GM10266 (cell line): ENCODE data around the gene PDCD1LG2.

Experiments
- DNase-seq: peaks from one replicate; pipeline ENCODE4 v3.0.0; 2012; ENCODE audit errors: extremely low spot score
- TF ChIP-seq, protein P1 (sequence below): IDR thresholded peaks from 2 replicates; pipeline ENCODE4 v1.5.1; 2012; ENCODE audit warnings: mild to moderate bottlenecking, low read depth; ENCODE audit not compliant: control insufficient read depth, insufficient read depth; ENCODE audit errors: missing control alignments

PDCD1LG2 gene

DNA sequence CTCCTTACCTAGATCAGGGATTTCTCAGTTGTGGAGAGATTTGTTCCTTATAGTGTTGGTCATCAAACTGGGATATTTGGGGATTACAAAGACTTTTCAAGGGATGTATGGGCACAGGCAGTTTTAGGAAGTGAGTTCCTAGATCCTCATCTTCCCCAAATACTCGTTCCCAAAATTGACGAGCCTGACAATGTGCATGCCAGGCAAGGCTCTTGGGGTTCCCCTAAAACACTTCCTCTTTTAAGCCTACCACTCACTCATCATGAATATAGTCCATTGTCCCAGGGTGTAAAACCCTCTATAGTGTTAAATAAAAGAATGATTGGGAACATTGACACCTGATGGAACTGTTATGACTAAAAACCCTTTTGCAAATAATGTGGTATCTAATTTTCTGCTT, 26.4 kb downstream of the PDCD1LG2 start:
- TF ChIP-seq, protein P1, sequence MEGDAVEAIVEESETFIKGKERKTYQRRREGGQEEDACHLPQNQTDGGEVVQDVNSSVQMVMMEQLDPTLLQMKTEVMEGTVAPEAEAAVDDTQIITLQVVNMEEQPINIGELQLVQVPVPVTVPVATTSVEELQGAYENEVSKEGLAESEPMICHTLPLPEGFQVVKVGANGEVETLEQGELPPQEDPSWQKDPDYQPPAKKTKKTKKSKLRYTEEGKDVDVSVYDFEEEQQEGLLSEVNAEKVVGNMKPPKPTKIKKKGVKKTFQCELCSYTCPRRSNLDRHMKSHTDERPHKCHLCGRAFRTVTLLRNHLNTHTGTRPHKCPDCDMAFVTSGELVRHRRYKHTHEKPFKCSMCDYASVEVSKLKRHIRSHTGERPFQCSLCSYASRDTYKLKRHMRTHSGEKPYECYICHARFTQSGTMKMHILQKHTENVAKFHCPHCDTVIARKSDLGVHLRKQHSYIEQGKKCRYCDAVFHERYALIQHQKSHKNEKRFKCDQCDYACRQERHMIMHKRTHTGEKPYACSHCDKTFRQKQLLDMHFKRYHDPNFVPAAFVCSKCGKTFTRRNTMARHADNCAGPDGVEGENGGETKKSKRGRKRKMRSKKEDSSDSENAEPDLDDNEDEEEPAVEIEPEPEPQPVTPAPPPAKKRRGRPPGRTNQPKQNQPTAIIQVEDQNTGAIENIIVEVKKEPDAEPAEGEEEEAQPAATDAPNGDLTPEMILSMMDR, result no peak

DNA sequence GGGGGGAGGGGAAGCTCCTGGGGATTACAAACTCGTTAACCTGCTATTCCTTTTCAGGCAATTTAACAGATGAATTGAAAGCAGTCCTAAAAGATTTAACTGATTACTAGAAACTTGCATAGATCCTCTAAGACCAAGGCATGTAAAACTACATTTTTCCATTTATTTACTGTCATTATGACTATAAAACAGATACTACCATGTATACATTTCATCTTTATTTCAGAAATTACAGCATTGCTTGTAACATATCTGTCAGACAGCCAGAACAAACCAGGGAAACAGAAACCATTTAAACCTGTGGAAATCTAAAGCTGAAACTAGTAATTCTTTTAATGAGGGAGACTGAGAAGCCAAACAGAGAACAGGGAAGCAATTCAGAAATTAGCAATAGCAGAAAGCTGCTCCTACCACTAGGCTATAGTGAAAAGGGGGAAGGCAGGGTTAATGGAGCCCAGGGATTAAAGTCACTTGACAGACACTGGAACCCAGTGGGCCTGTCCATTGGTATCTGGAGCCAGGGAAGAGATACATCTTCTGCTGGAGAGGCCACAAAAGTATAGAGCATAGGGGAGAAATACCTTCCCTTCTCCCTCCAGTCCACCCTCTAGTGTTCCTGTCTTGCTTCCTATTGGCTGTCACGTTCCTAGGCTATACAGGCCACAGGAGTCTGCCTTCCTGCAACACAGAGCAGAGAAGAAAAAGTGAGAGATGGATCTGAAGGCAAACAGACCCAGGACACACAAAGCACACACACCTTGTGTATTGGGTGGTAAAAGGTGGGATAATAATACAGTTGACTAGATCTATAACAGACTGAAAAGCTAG, 33.8 kb downstream of the PDCD1LG2 start:
- TF ChIP-seq, protein P1, result no peak
- DNase-seq, result no peak

More for the DNA sequence above, 26.4 kb downstream of the PDCD1LG2 start:
- DNase-seq, result no peak

DNA sequence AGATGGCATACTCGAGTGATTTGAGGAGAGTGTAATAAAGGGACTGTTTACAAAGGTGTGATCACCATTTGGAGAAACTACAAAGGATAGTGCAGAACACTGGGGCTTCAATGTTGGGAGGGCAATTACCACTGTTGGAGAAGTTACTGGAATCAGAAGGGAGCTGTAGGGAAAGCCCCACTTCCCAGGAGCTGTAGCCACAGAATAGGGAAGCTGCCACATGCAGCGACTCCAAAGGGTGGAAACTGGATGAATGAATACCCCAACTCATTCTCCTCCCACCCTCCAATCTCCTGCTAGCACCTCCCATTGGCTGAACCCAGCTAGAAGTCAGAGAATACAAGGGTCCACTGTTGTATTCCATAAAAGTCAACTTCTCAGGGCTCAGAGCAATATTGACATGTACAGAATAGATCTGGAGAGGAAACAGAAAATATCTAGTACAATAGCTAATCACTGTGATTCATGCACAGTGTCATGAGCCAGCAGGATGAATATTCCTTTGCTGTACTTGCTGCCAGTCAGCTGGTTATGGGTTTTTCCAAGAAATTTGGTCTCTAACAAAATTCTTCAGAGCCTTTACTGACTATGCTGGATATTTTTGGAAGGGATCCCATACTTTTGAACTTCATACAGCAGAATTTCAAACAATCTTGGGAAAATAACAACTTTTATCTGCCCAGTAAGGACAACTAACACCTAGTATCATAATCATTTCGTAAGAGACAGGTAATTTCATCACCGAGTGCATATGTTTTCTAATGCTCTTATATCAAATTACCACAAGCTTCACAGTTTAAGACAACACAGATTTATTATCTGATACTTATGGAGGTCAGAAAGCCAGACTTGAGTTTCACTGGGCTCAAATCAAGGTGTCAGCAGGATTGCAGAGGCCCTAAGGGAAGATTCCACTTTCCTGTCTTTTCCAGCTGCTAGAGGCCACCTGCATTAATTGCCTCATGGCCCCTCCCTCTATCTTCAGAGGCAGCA, 39.6 kb downstream of the PDCD1LG2 start:
- TF ChIP-seq, protein P1, result no peak
- DNase-seq, result no peak

DNA sequence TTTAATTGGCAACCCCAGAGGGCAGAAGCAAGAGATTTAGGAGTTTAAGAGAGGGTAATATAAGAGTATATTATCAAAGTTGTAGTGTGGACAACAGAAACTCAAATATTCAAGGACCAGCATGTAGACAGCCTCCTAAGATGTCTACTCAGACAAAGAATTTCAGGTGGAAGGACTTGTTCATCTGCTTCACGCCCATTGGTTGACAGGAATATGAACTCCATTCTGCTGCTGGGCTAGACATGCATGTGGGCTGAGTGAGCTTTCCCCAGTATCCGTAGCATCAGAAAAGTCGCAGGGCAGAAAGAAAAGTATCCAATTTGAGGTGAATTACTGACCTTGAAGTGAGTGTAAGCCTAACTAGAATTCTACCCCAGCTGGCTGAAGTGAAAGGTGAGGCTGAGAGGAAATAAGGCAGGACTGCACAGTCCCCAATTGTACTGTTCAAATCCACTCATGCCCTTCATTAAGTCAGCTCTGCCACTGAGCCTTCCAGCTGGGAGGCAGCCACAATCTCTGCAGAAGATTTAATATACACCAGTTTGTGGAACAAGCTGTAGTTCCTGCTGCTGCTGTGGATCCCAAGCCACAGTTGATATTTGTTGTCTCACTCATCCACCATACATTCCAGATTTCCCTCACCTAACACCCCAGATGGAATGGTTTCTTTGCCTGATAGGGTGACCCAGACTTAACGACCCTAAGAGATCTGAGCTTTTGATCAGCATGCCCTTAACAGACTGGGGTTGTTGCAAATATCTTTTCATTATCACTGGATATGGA, 41.2 kb downstream of the PDCD1LG2 start:
- TF ChIP-seq, protein P1, result no peak
- DNase-seq, result no peak

DNA sequence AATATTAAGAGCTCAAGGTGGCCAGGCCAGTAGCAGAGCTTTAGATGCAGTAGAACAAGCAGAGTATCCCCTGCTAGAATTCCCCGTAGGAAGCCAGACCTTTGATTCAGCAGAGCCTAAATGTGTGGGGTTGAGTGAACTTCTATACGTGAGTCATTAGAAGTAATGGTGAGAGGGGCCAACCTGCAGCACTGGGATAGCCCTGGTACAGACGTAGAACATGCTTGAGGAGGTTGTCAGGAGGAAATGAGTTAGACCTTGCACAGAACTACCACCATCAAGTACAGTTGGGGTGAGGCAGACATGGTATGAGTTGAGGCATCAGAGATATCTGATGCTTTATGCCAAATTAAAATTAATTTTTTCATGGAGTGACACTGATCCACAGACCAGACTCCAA, 42.0 kb downstream of the PDCD1LG2 start:
- TF ChIP-seq, protein P1, result no peak
- no peak for DNase-seq

- no peak for DNase-seq
- TF ChIP-seq, protein P1, result no peak
Measured at GRCh38 chr9:5553211-5553610, 42.9 kb downstream of the PDCD1LG2 start.
